ENCODE data around the gene MISP3. TPM values are rescaled to one million over a fixed set of nuclear protein-coding genes. Genes with fewer than 3 reads are reported as not detected.

Gene MISP3
- total RNA-seq, 2 donors from 2014 or later = 12.4 to 17.2 TPM

GRCh38 chr19:14056741-14057356 is 15.7 kb upstream of the MISP3 start:
- Histone ChIP-seq H3K27me3 (replicated peaks; ENCODE audit: insufficient read depth) (no peaks in the 10 kb centered on the region), H3K4me1 (replicated peaks) (no peaks in the 10 kb centered on the region), H3K36me3 (no peaks in the 10 kb centered on the region), H3K27ac (no peak overlapping the region), H3K4me3 (peak overlapping the region; percentile 20 to 33), H3K9me3 (no peaks in the 10 kb centered on the region)
- 29% methylated on average over 19 of the region's 19 CpGs for WGBS
- intact Hi-C loops (cut with DNase I) = no loop called here
- TF ChIP-seq POLR2AphosphoS5 (IDR thresholded peaks at IDR 0.05) = no peak
- TF ChIP-seq POLR2A (IDR thresholded peaks at IDR 0.05) = no peak
- no peak for TF ChIP-seq CTCF (IDR thresholded peaks at IDR 0.05)
- DNase-seq (ENCODE audit: low spot score) = no peak

GRCh38 chr19:14058182-14059092 is 14.1 kb upstream of the MISP3 start:
- H3K4me1 ChIP-seq (replicated peaks) = no peaks in the 10 kb centered on the region

DNA sequence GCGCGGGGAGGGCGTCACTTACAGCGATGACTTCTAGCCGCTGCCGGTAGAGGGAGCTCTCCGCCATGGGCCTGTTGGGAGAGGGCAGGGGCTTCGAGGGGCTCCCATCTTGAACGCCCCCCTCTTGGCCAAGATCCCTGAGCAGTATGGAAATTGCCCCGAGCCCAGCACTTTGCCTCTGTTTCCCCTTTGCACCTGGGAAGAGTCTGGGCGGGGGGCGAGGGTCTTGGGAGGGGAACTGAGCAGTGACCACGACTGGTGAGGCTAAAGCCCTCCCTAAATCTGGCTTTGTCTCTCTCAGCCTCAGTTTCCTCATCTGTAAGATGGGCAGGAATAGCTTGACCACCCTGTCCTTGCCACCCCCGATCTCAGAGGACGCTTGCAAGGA is 13.5 kb upstream of the MISP3 start:
- H3K27me3 ChIP-seq (replicated peaks; ENCODE audit: insufficient read depth) = no peaks in the 10 kb centered on the region
- no peaks in the 10 kb centered on the region for H3K4me1 ChIP-seq (replicated peaks)
- intact Hi-C loops (cut with DNase I) = no loop called here
- no peaks in the 10 kb centered on the region for H3K9me3 ChIP-seq
- no peak overlapping the region for H3K27ac ChIP-seq
- H3K4me3 ChIP-seq = no peak overlapping the region
- TF ChIP-seq CTCF (IDR thresholded peaks at IDR 0.05) = peak; percentile 19 to 43 (median 35)
- TF ChIP-seq POLR2A (IDR thresholded peaks at IDR 0.05) = no peak
- no peak for DNase-seq (ENCODE audit: low spot score)
- H3K36me3 ChIP-seq = no peaks in the 10 kb centered on the region
- WGBS = 20% methylated on average over 15 of the region's 15 CpGs

More at GRCh38 chr19:14058182-14059092, 14.1 kb upstream of the MISP3 start:
- H3K9me3 ChIP-seq = no peaks in the 10 kb centered on the region
- TF ChIP-seq POLR2A (IDR thresholded peaks at IDR 0.05) (no peak), CTCF (IDR thresholded peaks at IDR 0.05) (no peak), POLR2AphosphoS5 (IDR thresholded peaks at IDR 0.05) (no peak)
- H3K27ac ChIP-seq = no peak overlapping the region
- 22% methylated on average over 17 of the region's 17 CpGs for WGBS
- intact Hi-C loops (cut with DNase I) = no loop called here
- no peak for DNase-seq (ENCODE audit: low spot score)
- H3K36me3 ChIP-seq = no peaks in the 10 kb centered on the region
- no peak overlapping the region for H3K4me3 ChIP-seq
- no peaks in the 10 kb centered on the region for H3K27me3 ChIP-seq (replicated peaks; ENCODE audit: insufficient read depth)

GRCh38 chr19:14059652-14060155 is 12.9 kb upstream of the MISP3 start:
- WGBS = 60% methylated on average over 8 of the region's 8 CpGs

More at GRCh38 chr19:14059652-14060155, 12.9 kb upstream of the MISP3 start:
- no peaks in the 10 kb centered on the region for H3K36me3 ChIP-seq
- H3K4me1 ChIP-seq (replicated peaks) = no peaks in the 10 kb centered on the region
- no peak for DNase-seq (ENCODE audit: low spot score)
- intact Hi-C loops (cut with DNase I) = no loop called here
- no peak for TF ChIP-seq CTCF (IDR thresholded peaks at IDR 0.05)
- TF ChIP-seq POLR2A (IDR thresholded peaks at IDR 0.05) = no peak
- TF ChIP-seq POLR2AphosphoS5 (IDR thresholded peaks at IDR 0.05) = no peak
- H3K4me3 ChIP-seq = no peak overlapping the region
- H3K9me3 ChIP-seq = no peaks in the 10 kb centered on the region
- no peaks in the 10 kb centered on the region for H3K27me3 ChIP-seq (replicated peaks; ENCODE audit: insufficient read depth)
- no peak overlapping the region for H3K27ac ChIP-seq
